ENCODE measurements around the gene RELN.

DNA sequence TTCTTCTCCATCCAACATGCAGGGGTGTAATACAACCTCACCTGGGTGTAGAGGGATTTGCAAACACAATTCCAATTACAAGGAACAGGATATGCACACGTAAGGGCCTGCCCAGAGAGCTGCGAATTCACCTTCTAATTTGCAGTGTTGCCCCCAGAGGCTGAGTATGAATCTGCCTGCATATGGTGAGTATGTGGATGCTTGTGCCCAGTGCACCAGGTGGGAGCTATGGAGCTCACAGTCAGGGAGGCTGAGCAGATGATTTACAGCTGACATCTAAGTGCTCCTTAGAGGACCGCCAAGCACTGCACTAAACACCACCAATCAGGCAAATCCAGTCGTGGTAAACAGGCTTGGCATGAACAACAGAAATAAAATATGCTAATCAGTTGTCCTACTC lies 132.0 kb downstream of the RELN start:
- TF ChIP-seq, protein P1, sequence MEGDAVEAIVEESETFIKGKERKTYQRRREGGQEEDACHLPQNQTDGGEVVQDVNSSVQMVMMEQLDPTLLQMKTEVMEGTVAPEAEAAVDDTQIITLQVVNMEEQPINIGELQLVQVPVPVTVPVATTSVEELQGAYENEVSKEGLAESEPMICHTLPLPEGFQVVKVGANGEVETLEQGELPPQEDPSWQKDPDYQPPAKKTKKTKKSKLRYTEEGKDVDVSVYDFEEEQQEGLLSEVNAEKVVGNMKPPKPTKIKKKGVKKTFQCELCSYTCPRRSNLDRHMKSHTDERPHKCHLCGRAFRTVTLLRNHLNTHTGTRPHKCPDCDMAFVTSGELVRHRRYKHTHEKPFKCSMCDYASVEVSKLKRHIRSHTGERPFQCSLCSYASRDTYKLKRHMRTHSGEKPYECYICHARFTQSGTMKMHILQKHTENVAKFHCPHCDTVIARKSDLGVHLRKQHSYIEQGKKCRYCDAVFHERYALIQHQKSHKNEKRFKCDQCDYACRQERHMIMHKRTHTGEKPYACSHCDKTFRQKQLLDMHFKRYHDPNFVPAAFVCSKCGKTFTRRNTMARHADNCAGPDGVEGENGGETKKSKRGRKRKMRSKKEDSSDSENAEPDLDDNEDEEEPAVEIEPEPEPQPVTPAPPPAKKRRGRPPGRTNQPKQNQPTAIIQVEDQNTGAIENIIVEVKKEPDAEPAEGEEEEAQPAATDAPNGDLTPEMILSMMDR (tag by site-specific recombination; IDR thresholded peaks at IDR 0.05) = no peak
- TF ChIP-seq, protein P2, sequence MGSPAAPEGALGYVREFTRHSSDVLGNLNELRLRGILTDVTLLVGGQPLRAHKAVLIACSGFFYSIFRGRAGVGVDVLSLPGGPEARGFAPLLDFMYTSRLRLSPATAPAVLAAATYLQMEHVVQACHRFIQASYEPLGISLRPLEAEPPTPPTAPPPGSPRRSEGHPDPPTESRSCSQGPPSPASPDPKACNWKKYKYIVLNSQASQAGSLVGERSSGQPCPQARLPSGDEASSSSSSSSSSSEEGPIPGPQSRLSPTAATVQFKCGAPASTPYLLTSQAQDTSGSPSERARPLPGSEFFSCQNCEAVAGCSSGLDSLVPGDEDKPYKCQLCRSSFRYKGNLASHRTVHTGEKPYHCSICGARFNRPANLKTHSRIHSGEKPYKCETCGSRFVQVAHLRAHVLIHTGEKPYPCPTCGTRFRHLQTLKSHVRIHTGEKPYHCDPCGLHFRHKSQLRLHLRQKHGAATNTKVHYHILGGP (tag by site-specific recombination; IDR thresholded peaks at IDR 0.05) = no peak
- TF ChIP-seq ZNF473 (tag by site-specific recombination; IDR thresholded peaks at IDR 0.05) (no peak), GLIS1 (tag by site-specific recombination; IDR thresholded peaks at IDR 0.05) (no peak), ZNF311 (tag by site-specific recombination; IDR thresholded peaks at IDR 0.05; ENCODE audit: borderline replicate concordance) (no peak), ZNF433 (tag by site-specific recombination; IDR thresholded peaks at IDR 0.05; ENCODE audit: low read depth) (no peak), ZNF202 (tag by site-specific recombination; IDR thresholded peaks at IDR 0.05; ENCODE audit: borderline replicate concordance) (no peak), ZNF146 (tag by site-specific recombination; IDR thresholded peaks at IDR 0.05) (no peak), ZNF121 (tag by site-specific recombination; IDR thresholded peaks at IDR 0.05) (no peak), YY1 (tag by site-specific recombination; IDR thresholded peaks at IDR 0.05) (no peak)
- TF ChIP-seq, protein P3, sequence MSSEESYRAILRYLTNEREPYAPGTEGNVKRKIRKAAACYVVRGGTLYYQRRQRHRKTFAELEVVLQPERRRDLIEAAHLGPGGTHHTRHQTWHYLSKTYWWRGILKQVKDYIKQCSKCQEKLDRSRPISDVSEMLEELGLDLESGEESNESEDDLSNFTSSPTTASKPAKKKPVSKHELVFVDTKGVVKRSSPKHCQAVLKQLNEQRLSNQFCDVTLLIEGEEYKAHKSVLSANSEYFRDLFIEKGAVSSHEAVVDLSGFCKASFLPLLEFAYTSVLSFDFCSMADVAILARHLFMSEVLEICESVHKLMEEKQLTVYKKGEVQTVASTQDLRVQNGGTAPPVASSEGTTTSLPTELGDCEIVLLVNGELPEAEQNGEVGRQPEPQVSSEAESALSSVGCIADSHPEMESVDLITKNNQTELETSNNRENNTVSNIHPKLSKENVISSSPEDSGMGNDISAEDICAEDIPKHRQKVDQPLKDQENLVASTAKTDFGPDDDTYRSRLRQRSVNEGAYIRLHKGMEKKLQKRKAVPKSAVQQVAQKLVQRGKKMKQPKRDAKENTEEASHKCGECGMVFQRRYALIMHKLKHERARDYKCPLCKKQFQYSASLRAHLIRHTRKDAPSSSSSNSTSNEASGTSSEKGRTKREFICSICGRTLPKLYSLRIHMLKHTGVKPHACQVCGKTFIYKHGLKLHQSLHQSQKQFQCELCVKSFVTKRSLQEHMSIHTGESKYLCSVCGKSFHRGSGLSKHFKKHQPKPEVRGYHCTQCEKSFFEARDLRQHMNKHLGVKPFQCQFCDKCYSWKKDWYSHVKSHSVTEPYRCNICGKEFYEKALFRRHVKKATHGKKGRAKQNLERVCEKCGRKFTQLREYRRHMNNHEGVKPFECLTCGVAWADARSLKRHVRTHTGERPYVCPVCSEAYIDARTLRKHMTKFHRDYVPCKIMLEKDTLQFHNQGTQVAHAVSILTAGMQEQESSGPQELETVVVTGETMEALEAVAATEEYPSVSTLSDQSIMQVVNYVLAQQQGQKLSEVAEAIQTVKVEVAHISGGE (tag by site-specific recombination; conservative IDR thresholded peaks at IDR 0.05; ENCODE audit: low read depth) = no peak
- TF ChIP-seq, protein P4, sequence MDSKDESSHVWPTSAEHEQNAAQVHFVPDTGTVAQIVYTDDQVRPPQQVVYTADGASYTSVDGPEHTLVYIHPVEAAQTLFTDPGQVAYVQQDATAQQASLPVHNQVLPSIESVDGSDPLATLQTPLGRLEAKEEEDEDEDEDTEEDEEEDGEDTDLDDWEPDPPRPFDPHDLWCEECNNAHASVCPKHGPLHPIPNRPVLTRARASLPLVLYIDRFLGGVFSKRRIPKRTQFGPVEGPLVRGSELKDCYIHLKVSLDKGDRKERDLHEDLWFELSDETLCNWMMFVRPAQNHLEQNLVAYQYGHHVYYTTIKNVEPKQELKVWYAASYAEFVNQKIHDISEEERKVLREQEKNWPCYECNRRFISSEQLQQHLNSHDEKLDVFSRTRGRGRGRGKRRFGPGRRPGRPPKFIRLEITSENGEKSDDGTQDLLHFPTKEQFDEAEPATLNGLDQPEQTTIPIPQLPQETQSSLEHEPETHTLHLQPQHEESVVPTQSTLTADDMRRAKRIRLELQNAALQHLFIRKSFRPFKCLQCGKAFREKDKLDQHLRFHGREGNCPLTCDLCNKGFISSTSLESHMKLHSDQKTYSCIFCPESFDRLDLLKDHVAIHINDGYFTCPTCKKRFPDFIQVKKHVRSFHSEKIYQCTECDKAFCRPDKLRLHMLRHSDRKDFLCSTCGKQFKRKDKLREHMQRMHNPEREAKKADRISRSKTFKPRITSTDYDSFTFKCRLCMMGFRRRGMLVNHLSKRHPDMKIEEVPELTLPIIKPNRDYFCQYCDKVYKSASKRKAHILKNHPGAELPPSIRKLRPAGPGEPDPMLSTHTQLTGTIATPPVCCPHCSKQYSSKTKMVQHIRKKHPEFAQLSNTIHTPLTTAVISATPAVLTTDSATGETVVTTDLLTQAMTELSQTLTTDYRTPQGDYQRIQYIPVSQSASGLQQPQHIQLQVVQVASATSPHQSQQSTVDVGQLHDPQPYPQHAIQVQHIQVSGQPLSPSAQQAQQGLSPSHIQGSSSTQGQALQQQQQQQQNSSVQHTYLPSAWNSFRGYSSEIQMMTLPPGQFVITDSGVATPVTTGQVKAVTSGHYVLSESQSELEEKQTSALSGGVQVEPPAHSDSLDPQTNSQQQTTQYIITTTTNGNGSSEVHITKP (tag by site-specific recombination; IDR thresholded peaks at IDR 0.05) = no peak
- TF ChIP-seq, protein P5, sequence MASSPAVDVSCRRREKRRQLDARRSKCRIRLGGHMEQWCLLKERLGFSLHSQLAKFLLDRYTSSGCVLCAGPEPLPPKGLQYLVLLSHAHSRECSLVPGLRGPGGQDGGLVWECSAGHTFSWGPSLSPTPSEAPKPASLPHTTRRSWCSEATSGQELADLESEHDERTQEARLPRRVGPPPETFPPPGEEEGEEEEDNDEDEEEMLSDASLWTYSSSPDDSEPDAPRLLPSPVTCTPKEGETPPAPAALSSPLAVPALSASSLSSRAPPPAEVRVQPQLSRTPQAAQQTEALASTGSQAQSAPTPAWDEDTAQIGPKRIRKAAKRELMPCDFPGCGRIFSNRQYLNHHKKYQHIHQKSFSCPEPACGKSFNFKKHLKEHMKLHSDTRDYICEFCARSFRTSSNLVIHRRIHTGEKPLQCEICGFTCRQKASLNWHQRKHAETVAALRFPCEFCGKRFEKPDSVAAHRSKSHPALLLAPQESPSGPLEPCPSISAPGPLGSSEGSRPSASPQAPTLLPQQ (tag by site-specific recombination; IDR thresholded peaks at IDR 0.05) = no peak
- TF ChIP-seq, protein P6, sequence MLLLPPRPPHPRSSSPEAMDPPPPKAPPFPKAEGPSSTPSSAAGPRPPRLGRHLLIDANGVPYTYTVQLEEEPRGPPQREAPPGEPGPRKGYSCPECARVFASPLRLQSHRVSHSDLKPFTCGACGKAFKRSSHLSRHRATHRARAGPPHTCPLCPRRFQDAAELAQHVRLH (tag by site-specific recombination; IDR thresholded peaks at IDR 0.05) = no peak

All from HEK293 (cell line).